Breast epithelium (tissue), 4 donors: ENCODE results near the gene KCNQ2. TPM values are rescaled to one million over a fixed set of nuclear protein-coding genes. Genes with fewer than 3 reads are reported as not detected.

Experiments used
- DNase-seq, 2 donors: peaks; one replicate each; pipeline ENCODE4 v3.0.0-alpha.2; 2019; ENCODE audit warnings: low spot score in 2 of 2
- H3K27ac ChIP-seq, 2 donors: fragments of 200-600 bp; sonication (generic) in 1 of 2; one replicate each; pipeline ENCODE4 v1.5.1; 2016 to 2019; ENCODE audit warnings: mild to moderate bottlenecking in 1 of 2
- H3K27me3 ChIP-seq, 2 donors: fragments of 200-600 bp; sonication (generic) in 1 of 2; one replicate each; pipeline versions ENCODE4 v1.5.1 to v1.6.0; 2017 to 2019; ENCODE audit warnings: control low read depth in 1 of 2, mild to moderate bottlenecking in 1 of 2
- H3K36me3 ChIP-seq: fragments of 200-600 bp; one replicate; pipeline ENCODE4 v1.5.1; 2019
- H3K4me1 ChIP-seq, 2 donors: fragments of 200-600 bp; sonication (generic); one replicate each; pipeline ENCODE4 v1.5.1; 2016 to 2019; ENCODE audit warnings: control low read depth in 1 of 2
- H3K4me3 ChIP-seq, 3 donors: fragments of 200-600 bp; sonication (generic); 1 replicate in 2 of 3; 2 replicates in 1 of 3; pipeline ENCODE4 v1.5.1; 2016 to 2019; ENCODE audit warnings: mild to moderate bottlenecking in 3 of 3, moderate library complexity in 2 of 3
- H3K9me3 ChIP-seq, 2 donors: fragments of 200-600 bp; sonication (generic) in 1 of 2; one replicate each; pipeline ENCODE4 v1.5.1; 2016 to 2019; ENCODE audit warnings: control low read depth in 1 of 2
- POLR2A ChIP-seq: fragments of 450-650 bp; IDR thresholded peaks from one replicate; pipeline ENCODE4 v1.6.1; 2016; ENCODE audit warnings: antibody characterized with exemption, mild to moderate bottlenecking, moderate library complexity
- POLR2AphosphoS5 ChIP-seq, 3 donors: sonication (generic); formaldehyde crosslinking; IDR thresholded peaks; one replicate each; pipeline ENCODE4 v1.6.1; 2017; ENCODE audit warnings: antibody characterized with exemption in 3 of 3
- intact Hi-C: fragments of 100-400 bp; cut with DNase I; formaldehyde crosslinking; loops from one replicate; pipeline ENCODE4 v1.15.1; 2023; ENCODE audit warnings: low total_unique reads
- total RNA-seq, 3 donors: library from RNA; depleted of rRNA; stranded (reverse); fragments of >200 nt; gene quantifications; one replicate each; pipeline ENCODE4 v1.1.0, GENCODE V29; 2016
- TF ChIP-seq, protein P1 (sequence below), 3 donors: fragments of 450-650 bp; IDR thresholded peaks; one replicate each; pipeline ENCODE4 v1.5.1; 2016 to 2017; ENCODE audit warnings: antibody characterized with exemption in 3 of 3, mild to moderate bottlenecking in 3 of 3, moderate library complexity in 3 of 3

The KCNQ2 gene
- total RNA-seq, 3 donors from 2014 or later, result not detected

DNA sequence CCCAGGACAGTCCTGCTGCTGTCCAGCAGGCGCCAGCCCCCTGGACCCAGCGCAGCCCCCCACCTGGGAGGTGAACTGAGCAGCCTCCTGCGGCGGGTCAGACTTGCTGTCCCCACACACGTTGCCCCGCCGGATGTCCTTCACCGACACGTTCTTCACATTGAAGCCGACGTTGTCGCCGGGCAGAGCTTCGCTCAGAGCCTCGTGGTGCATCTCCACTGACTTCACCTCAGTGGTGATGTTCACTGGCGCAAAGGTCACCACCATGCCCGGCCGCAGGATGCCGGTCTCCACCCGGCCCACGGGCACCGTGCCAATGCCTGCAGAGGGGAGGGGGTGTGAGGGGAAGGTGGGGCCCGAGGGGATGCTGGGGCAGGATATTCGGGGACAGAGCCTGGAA is 18.0 kb upstream of the KCNQ2 start:
- TF ChIP-seq POLR2AphosphoS5 (IDR thresholded peaks at IDR 0.05) (no peak), POLR2A (no peak)
- TF ChIP-seq, protein P1, sequence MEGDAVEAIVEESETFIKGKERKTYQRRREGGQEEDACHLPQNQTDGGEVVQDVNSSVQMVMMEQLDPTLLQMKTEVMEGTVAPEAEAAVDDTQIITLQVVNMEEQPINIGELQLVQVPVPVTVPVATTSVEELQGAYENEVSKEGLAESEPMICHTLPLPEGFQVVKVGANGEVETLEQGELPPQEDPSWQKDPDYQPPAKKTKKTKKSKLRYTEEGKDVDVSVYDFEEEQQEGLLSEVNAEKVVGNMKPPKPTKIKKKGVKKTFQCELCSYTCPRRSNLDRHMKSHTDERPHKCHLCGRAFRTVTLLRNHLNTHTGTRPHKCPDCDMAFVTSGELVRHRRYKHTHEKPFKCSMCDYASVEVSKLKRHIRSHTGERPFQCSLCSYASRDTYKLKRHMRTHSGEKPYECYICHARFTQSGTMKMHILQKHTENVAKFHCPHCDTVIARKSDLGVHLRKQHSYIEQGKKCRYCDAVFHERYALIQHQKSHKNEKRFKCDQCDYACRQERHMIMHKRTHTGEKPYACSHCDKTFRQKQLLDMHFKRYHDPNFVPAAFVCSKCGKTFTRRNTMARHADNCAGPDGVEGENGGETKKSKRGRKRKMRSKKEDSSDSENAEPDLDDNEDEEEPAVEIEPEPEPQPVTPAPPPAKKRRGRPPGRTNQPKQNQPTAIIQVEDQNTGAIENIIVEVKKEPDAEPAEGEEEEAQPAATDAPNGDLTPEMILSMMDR (IDR thresholded peaks at IDR 0.05), result no peak
- H3K4me3 ChIP-seq, result no peak overlapping the region
- H3K27me3 ChIP-seq, result peaks cover 0 to 69% of the 10 kb centered on the region in 2 donors
- intact Hi-C loops, result no loop called here
- no peaks in the 10 kb centered on the region for H3K4me1 ChIP-seq
- no peaks in the 10 kb centered on the region for H3K36me3 ChIP-seq
- peaks cover 3 to 4% of the 10 kb centered on the region in 2 donors for H3K9me3 ChIP-seq
- no peak for DNase-seq
- no peak overlapping the region for H3K27ac ChIP-seq

DNA sequence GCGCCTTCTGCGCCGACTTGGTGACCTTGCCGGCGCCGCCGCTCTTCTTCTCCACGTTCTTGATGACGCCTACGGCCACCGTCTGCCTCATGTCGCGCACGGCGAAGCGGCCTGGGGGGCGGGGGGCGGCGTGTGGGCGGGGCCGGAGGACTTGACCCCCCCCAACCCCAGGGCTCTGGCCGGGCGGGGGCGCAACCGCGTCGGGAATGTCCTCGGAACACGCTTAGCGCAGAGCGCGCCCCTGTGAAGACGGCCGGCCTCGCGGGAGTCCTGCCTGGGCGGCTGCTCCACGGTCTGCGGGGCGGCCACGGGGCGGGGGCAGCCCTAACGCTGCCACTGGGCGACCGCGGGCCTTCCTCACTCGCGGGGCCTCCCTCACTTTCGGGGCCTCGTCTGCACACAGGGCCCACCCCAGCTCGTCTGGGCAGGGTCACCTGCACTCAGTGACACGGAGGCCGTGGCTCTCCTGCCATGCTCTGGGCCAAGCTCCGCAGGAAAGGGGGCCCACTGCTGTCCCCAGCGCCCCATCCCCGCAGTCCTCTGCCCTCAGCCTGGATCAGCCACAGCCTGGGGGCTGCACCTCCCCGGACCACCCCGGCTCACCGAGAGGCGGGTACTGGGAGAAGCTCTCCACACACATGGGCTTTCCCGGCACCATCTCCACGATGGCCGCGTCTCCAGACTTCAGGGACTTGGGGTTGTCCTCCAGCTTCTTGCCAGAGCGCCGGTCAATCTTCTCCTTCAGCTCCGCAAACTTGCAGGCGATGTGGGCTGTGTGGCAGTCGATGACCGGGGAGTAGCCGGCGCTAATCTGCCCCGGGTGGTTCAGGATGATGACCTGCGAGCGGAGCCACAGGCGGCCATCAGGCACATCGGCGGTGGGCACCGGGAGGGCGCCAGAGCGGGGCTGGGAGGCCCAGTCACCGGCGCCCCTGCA is 16.1 kb upstream of the KCNQ2 start:
- TF ChIP-seq POLR2A, result no peak
- TF ChIP-seq, protein P1 (IDR thresholded peaks at IDR 0.05), result no peak
- TF ChIP-seq POLR2AphosphoS5 (IDR thresholded peaks at IDR 0.05), result no peak
- H3K27me3 ChIP-seq, result peaks cover 0 to 74% of the 10 kb centered on the region in 2 donors
- intact Hi-C loops, result no loop called here
- no peaks in the 10 kb centered on the region for H3K4me1 ChIP-seq
- peaks cover 3 to 4% of the 10 kb centered on the region in 2 donors for H3K9me3 ChIP-seq
- H3K27ac ChIP-seq, result no peak overlapping the region
- no peak for DNase-seq
- H3K36me3 ChIP-seq, result no peaks in the 10 kb centered on the region
- H3K4me3 ChIP-seq, result no peak overlapping the region

DNA sequence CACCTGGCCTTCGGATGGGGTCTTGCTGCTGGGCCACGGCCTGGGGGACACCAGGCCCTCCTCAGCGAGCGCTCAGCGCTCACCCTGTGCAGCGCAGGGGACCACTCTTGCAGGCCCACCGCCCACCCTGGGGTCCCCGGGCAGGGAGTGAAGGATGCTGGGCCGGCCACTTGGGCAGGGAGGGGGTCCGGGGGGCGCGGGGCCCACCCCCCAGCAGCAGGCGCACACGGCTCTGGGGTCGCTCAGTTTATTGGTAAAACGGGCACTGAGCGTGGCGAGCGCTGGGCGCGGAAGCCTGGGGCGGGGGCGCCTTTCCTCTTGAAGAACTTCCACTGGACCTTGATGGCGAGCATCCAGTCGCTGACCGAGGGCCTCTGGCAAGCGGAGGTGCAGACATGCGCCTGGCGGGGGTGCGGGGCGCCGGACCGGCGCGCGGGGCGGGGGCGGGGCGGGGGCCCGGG is 15.4 kb upstream of the KCNQ2 start:
- intact Hi-C loops, result no loop called here
- no peaks in the 10 kb centered on the region for H3K4me1 ChIP-seq
- peaks cover 0 to 80% of the 10 kb centered on the region in 2 donors for H3K27me3 ChIP-seq
- H3K36me3 ChIP-seq, result no peaks in the 10 kb centered on the region
- H3K27ac ChIP-seq, result no peak overlapping the region
- TF ChIP-seq, protein P1 (IDR thresholded peaks at IDR 0.05), result no peak
- DNase-seq, result no peak
- H3K4me3 ChIP-seq, result no peak overlapping the region
- H3K9me3 ChIP-seq, result peaks cover 3 to 4% of the 10 kb centered on the region in 2 donors

DNA sequence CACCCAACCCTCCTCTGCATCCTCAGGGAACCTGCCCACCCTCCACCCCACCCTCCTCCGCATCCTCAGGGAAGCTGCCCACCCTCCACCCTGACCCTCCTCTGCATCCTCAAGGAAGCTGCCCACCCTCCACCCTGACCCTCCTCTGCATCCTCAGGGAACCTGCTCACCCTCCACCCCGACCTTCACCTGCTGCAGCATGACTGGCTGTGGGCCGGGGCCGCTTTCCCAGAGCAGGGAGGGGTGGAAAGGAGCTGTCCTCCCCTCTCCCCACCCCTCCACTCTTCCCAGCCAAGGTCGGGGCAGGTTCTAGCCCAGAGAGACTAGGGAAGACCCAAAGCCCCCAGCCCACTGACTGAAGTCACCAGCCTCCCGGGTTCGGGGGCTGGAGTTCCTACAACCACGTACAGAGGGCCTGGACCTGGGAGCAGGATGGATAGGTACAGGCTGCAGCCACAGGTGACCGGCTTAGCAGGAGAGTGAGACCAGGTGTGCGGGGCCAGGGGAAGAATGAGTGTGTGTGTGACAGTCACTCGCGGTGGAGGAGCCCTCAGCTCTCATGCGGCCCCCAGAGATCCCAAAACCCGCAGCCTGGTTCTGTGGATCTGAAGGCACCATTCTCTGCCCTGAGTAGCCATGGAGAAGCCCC is 14.8 kb upstream of the KCNQ2 start:
- Histone ChIP-seq H3K4me1 (no peaks in the 10 kb centered on the region), H3K36me3 (no peaks in the 10 kb centered on the region), H3K27me3 (peaks cover 0 to 85% of the 10 kb centered on the region in 2 donors), H3K27ac (no peak overlapping the region), H3K9me3 (peaks cover 3 to 4% of the 10 kb centered on the region in 2 donors), H3K4me3 (no peak overlapping the region)
- intact Hi-C loops, result no loop called here
- TF ChIP-seq, protein P1 (IDR thresholded peaks at IDR 0.05), result no peak
- TF ChIP-seq POLR2A (no peak), POLR2AphosphoS5 (IDR thresholded peaks at IDR 0.05) (no peak)
- no peak for DNase-seq
